Measurements from ENCODE around the gene SLC9A9. TPM values are rescaled to one million over a fixed set of nuclear protein-coding genes. Genes with fewer than 3 reads are reported as not detected.

SLC9A9 gene
- total and polyA plus RNA-seq, 2 of the 8 experiments (the other 6 are each of a cell fraction or from before 2014, with no cell fraction given): 0.48 to 1.1 TPM

DNA sequence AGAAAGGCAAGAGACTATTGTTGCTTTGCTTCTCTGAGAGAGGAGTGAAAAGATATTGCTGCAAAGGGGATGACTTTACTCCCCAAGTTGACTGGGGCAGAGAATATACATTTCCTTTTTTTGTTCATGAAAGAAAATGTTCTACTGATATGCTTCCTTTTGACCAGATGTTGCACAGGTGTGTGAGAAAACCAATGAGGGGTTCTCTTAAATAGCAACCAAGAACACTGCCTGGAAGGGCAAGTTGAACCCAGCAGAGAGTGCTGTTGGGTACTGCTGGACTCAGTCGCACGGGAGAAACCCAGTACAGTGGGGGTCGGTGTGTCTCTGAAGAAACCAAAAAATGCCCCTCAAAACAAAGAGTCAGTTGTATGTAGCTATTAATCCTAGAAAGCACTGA, 627.5 kb downstream of the SLC9A9 start:
- Histone ChIP-seq H4K8ac (ENCODE audit: extremely low read depth, insufficient read depth, low read length) (no peak overlapping the region), H3K4me1 (replicated peaks in 1 of 4; ENCODE audit: control insufficient read depth in 3 of 4, insufficient read depth in 4 of 4, low read length in 3 of 4) (no peaks in the 10 kb centered on the region), H3K4me3 (ENCODE audit: extremely low read depth in 1 of 4, insufficient read depth in 2 of 4, low read depth in 3 of 4, low read length in 4 of 4) (no peak overlapping the region), H3K9ac (replicated peaks in 1 of 4; ENCODE audit: extremely low read depth in 1 of 4, low read depth in 3 of 4, low read length in 3 of 4) (no peak overlapping the region), H4K5ac (ENCODE audit: insufficient read length, low read depth, low read length) (no peak overlapping the region), H3K79me1 (ENCODE audit: low read depth, low read length) (no peaks in the 10 kb centered on the region), H3K27ac (ENCODE audit: low read depth, low read length) (no peak overlapping the region), H4K20me1 (replicated peaks in 1 of 2; ENCODE audit: control insufficient read depth in 1 of 2, insufficient read depth in 2 of 2, low read length in 2 of 2) (no peaks in the 10 kb centered on the region), H2BK5ac (ENCODE audit: low read depth, low read length) (no peak overlapping the region), H3K4me2 (ENCODE audit: insufficient read depth in 1 of 2, low read depth in 2 of 2, low read length in 2 of 2) (no peak overlapping the region), H4K91ac (replicated peaks; ENCODE audit: insufficient read length, low read length) (no peak overlapping the region), H3K79me2 (ENCODE audit: control insufficient read depth in 1 of 2, insufficient read depth in 2 of 2, low read length in 2 of 2) (no peaks in the 10 kb centered on the region), H3K9me3 (ENCODE audit: insufficient read depth in 2 of 2, low read depth in 1 of 2, low read length in 1 of 2) (no peaks in the 10 kb centered on the region), H3K23me2 (ENCODE audit: low read depth, low read length) (no peaks in the 10 kb centered on the region), H2BK12ac (ENCODE audit: low read depth, low read length) (no peak overlapping the region), H2BK120ac (replicated peaks; ENCODE audit: low read depth, low read length) (no peak overlapping the region), H2BK15ac (ENCODE audit: low read length) (no peak overlapping the region), H3K36me3 (ENCODE audit: control insufficient read depth in 2 of 4, insufficient read depth in 4 of 4, low read length in 3 of 4) (no peaks in the 10 kb centered on the region), H3K18ac (ENCODE audit: extremely low read depth, low read length) (no peak overlapping the region), H2AK5ac (ENCODE audit: low read depth, low read length) (no peak overlapping the region), H2BK20ac (ENCODE audit: low read length) (no peak overlapping the region), H3K14ac (ENCODE audit: insufficient read length) (no peak overlapping the region), H3K56ac (replicated peaks; ENCODE audit: insufficient read length, low read depth, low read length) (no peak overlapping the region), H3K4ac (replicated peaks; ENCODE audit: insufficient read length, low read depth, low read length) (no peak overlapping the region), H3K23ac (ENCODE audit: insufficient read length) (no peak overlapping the region), H3K27me3 (replicated peaks in 1 of 4; ENCODE audit: control insufficient read depth in 3 of 4, extremely low read depth in 1 of 4, insufficient read depth in 3 of 4, low read length in 3 of 4) (no peaks in the 10 kb centered on the region), H2AFZ (ENCODE audit: low read length) (no peak overlapping the region)
- ChIA-PET POLR2A (ENCODE audit: partially characterized antibody) (no interaction called here), CTCF (ENCODE audit: partially characterized antibody) (interaction anchor here (1.0 to 1.5 kb wide), 3 partner anchors 8 to 128 kb away, joined by 3 to 5 read pairs (median 4); no protein-coding TSS in a partner anchor)
- DNase-seq (ENCODE audit: low read depth in 1 of 2, low spot score in 2 of 2): no peak
- FAIRE-seq: no peak
- 89% methylated on average over 3 of the region's 3 CpGs; no CpG with 5 or more reads in 1 of the 2 experiments for WGBS, 2 experiments (ENCODE audit: extremely low coverage in 1 of 2, insufficient coverage in 1 of 2, insufficient read length in 1 of 2, insufficient replicate concordance in 2 of 2, low coverage in 1 of 2, low lambda C conversion rate in 2 of 2, missing lambda C conversion rate in 1 of 2)
- TF ChIP-seq NRF1 (IDR thresholded peaks at IDR 0.05; ENCODE audit: low read depth, low read length) (no peak), RFX5 (IDR thresholded peaks at IDR 0.05; ENCODE audit: borderline replicate concordance, low read depth, low read length) (no peak), POLR2A (IDR thresholded peaks at IDR 0.05; ENCODE audit: control extremely low read depth in 1 of 2, low read depth in 2 of 2, low read length in 2 of 2) (no peak), RXRA (IDR thresholded peaks at IDR 0.05; ENCODE audit: insufficient read depth, low read depth, low read length) (no peak)
- TF ChIP-seq, protein P1, sequence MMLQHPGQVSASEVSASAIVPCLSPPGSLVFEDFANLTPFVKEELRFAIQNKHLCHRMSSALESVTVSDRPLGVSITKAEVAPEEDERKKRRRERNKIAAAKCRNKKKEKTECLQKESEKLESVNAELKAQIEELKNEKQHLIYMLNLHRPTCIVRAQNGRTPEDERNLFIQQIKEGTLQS (IDR thresholded peaks at IDR 0.05; ENCODE audit: insufficient read depth, low read depth, low read length): no peak
